ENCODE data around the gene ARHGAP5.

The ARHGAP5 gene

DNA sequence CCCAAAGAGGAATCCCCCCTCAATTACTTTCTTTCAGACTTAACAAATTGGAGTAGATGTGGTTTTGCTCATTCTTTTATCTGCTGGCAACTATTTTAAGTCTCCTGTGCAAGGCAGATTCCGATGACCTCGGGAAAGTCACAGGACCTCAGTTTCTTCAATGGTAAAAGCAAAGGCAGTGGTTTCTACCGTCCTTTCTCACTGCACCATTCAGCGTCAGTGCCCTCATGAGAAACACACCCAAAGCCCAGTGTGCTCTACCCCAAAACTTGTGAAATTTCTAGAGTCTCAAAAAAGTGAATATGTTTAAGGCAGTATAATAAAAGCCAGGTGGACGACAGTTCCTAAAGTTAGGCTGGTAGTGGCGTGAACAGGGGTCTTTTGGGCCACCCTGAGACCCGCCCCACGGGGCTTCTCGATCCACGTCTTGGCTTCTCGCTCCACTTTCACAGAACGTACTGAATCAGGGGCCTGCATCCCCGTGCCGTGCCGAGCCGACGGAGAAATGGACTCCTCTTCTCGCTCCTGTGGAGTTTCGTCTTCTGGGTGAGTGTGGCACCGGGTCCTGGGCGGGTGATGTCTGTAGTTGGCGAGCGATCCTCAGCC is 1.3 kb upstream of the ARHGAP5 start:
- DNase-seq (ENCODE audit: low spot score) = no peak

DNA sequence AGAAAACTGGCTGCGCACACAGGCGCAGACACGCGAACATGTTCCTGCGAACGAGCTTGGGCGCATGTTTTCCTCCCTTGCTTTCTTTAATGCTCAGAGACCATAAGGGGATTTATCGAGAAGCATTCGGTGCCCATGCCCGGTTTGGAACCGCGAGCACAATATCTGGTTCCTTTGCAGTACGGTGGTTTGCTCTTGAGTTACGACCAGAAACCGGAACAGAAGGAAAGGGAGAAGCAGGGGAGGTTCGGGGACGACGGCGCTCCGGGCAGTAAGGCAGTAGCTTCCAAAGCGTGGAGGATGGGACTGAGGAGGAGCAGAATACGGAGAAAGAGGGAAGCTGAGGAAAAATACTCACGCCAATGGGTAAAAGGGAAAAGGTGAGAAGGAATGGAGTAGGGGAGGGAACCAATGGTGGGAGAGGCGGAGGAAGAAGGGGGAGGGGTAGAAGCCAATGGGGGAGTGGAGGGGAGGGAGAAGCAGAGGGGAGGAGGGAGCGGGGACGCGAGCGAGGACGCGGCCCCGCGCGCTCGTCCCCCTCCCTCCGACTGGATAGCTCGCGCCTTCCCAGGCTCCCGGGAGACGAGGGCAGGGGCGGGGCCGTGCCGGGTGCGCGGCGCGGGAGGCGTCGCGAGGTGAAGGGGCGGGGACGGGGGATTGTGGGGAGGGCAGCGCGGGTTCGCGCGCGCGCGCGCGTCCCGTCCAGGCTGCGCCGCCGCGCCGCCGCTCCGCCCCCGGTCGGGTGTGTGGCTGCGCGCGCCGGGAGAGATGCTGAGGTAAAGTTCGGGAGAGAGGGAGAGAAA is 625 bp upstream of the ARHGAP5 start:
- peak; percentile 76 for DNase-seq (ENCODE audit: low spot score)

DNA sequence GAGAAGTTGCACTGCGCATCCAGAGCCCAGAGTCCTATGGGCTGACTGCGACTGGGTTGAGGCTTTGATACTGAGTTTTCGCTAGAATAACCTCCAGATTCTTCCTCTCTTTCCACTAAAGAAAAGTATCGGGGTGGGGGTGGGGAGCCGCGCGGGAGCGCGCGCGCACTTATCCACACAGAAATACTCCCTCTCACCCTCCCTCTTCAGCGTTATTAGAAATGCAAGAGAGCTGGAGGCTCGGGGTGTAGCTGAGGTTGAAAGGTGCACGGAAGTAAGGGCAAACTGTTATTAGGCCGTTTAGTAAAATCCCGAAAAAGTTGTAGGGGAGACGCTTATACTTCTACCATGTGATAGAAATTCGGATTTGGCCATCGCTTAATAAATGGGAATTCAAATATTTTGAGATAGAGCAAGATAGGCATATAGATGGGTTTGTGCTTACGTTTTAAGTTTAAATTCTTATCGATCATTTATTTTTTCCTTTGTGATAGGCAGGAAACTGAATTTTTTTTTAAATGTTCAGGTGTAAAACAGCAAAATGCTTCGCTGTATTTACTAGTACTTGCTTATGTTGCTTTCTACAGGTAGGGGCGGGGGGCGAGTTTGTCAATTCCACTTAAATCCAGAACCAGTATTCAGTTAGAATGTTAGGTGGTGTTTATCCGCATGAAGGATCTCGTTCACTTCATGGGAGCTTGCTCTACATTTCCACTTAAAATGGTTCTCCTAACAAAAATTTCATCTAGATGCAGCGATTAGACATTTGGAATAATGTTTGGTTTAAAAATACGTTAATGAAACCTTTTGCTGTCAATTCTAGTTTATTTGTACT is 1.1 kb downstream of the ARHGAP5 start:
- DNase-seq (ENCODE audit: low spot score) = peak; percentile 44

DNA sequence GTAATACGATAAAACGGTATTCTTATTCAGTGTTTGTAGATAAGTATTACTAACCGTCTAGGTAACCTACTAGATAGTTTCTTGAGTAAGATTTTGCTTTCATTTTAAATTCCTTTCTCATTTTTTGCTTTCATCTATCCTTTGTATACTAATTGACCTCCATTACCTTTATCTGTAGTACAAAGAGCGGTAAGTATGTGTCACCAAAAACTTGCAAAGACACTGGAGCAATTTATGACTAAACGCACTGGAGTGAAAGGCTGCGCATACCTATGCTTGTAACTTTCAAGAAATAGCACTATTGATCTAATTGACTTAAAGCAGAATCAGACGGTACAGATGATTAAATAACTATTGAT is 1.7 kb downstream of the ARHGAP5 start:
- DNase-seq (ENCODE audit: low spot score) = no peak

DNA sequence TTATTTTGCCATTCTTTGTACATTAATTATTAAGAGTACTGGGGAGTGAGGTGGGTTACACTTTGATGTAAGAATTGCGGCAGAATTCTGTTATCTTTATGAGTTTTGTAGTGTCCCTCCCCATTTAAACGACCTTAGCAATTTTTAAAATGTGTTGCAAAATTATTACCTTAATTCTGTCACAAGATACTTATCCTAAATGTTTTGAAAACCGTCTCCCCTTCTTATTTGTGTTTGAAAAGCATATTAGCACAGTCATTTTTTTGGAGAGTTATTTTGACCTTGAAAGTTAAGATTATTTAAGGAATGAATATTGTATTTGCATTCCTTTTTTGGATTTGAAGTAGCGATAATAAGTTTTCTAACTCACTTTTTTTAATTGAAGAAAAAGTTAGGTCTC is 2.2 kb downstream of the ARHGAP5 start:
- no peak for DNase-seq (ENCODE audit: low spot score)

DNA sequence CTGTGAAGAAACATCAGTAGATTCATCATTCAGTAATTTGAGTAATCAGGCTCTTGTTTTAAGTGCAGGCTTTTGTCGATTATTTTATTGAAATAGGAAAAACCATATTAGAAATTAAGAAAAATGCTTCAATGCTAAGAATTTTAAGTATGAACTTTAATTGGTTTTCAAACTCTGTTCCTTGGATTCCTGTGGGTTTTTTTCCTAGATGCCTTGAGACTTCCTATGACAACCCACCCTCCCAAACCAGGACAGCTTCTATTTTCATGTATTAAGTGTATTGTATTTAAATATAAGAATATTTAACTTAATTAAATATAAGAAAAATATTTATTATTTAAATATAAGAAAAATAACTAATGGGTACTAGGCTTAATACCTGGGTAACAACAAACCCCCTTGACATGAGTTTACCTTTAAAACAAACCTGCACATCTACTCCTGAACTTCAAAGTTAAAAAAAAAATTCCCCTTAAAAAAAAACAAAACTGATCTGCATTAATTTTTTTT is 3.0 kb downstream of the ARHGAP5 start:
- no peak for DNase-seq (ENCODE audit: low spot score)

DNA sequence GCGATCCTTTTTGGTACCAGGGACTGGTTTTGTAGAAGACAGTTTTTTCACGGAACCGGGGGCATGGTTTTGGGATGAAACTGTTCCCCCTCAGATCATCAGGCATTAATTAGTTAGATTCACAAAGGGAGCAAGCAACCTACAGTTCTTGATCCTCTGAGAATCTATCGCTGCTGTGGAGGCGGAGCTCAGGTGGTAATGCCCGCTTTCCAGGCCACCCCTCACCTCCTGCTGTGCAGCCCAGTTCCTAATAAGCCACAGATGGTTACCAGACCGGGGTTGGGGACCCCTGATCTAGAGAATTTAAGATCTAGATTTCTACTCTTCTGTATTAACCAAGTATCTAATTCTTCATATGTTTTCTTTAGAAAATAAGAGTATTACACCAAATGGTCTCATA is 4.8 kb downstream of the ARHGAP5 start:
- DNase-seq (ENCODE audit: low spot score) = no peak

DNA sequence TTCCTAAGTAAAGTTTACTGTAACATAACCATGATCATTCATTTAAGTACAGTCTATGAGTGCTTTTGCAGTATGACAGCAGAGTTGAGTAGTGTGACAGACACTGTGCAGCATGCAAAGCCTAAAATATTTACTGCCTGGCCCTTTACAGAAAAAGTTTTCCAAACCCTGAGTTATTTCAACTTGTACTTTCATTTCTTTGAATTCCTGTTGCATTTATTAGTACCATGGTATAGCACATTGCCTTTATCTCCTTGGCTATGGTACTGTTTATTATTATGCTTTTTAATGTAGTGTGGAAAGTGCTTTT is 6.2 kb downstream of the ARHGAP5 start:
- no peak for DNase-seq (ENCODE audit: low spot score)

DNA sequence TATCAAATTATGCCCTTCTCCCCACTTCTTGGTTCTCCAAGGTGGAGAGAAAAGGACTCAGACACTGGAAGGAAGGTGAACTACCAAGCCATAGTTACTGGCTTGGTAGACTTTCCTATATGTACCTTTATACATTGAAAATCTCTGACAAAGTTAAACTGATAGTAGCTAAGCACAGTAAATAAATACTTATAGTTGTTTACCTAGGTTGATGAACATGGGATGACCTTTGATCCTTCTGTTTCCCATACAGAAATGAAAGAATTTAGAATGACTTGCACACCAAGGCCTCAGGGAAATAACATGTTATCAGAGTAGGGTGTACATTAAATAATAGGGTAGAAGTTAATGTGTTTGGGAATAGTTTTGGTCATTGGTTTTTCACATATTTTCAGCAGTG is 6.7 kb downstream of the ARHGAP5 start:
- DNase-seq (ENCODE audit: low spot score) = no peak

DNA sequence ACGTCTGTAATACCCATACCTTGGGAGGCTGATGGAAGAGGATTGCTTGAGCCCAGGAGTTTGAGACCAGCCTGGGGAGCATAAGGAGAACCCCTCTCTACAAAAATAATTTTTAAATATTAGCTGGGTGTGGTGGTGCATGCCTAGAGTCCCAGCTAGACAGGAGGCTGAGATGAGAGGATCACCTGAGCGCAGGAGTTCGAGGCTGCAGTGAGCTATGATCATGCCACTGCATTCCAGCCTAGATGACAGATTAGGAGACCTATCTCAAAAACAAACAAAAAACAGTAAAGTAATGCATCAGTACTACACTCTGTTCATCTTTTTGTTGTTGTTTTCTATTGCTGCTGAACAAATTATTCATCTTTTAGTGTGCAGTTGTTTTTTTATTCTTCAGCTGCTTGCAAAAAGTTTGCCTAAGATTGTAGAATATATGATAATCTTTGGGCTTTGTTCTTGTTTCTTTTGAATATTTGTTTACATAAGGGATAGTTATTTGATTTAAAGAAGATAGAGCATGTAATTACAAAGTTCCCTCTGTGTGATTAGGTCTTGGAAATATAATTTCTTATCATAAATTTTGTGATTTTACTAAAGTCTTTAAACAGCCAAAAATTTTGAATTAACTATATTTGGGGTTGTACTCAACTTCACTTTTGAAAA is 8.2 kb downstream of the ARHGAP5 start:
- no peak for DNase-seq (ENCODE audit: low spot score)

DNA sequence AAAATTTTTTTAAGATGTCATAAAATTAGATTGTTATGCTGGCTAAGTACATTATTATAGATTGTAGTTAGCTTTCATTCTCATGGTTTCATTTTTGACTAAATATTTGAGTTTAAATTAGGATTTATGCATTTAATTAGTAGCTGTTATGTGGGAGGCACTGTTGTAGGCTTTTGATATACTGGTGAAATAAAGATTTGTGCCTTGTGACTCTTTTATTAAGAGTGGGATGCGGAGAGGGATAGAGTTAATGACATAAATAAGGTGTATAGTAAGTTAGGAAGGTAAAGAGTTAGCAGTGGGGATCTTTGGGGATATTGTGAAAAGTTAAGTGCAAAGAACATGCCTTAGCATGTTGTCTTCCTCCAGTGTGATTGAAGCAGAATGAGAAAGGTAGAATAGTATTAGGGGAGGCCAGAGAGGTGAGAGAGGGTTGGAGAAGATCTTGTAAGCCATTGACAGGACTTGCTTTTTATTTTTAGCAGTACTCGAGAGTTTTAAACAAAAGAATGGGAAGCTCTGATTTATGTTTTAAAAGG is 8.8 kb downstream of the ARHGAP5 start:
- DNase-seq (ENCODE audit: low spot score) = no peak

DNA sequence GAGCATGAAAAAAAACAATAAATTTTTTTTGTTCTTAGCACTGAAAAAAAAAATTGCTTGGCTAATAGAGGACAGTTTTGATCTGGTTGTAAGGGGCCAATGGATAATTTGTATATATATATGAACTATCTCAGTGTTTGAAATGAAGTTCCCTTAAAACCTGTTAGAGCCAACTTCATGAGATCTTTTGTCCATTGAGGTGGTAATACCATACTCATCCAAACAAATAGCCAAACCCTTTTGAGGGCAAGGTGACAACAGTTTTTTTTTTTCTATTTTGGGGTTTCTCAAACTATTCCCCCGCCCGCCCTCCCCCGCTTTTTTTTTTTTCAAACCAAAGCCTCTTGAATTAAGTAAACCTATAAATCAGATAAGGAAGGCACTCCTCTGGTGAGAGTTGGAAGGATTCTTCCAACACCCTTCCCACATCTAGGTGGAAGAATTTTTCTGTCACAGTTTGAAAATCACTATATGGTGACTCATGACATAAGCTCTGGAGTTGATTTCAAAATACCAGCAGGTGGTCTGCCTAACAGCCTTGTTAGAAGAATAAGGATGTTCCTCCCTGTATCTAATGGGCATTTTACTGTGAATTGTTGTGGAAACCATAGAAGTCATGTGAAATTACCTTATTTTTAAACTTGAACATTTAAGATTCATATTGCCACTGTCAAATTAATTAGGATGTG is 10.2 kb downstream of the ARHGAP5 start:
- DNase-seq (ENCODE audit: low spot score) = no peak

DNA sequence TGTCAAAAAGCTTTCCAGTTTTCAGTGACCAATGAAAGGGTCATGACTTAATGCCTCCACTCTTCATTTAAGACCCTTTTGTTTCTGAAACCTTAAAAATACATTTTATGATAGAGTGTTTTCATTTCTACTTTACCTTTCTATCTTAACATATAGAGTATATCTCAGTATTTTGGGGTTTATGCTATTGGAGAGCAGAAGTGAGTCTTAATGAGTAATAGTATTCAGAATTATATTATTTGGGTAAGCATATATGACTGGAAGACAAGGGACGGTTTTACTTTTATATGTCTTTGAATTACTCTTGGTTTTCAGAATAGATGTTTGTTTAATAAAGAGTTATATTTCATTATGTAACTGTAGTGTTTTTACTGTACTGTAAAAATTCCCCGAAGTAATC is 10.8 kb downstream of the ARHGAP5 start:
- no peak for DNase-seq (ENCODE audit: low spot score)

DNA sequence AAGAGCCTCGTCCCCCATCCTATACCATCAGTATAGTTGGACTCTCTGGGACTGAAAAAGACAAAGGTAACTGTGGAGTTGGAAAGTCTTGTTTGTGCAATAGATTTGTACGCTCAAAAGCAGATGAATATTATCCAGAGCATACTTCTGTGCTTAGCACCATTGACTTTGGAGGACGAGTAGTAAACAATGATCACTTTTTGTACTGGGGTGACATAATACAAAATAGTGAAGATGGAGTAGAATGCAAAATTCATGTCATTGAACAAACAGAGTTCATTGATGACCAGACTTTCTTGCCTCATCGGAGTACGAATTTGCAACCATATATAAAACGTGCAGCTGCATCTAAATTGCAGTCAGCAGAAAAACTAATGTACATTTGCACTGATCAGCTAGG is 13.6 kb downstream of the ARHGAP5 start:
- no peak for DNase-seq (ENCODE audit: low spot score)

DNA sequence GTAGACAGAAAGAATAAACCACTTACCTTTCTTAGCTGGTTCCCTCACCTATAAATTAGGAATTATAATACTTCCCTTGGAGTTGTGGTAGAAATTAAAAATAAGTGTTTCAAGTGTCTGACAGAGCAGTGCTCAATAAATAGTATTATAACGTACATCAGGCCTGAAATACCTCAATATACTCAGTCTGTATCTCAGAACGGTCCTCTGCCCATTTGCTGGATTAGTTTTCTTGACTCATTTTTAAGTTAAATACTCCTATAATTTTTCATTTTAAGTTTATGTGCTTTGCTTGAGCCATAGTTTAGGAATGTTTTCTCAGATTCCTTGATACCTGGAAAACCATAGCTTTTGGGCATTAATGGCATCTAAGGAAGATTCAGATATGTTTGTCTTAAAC is 22.4 kb downstream of the ARHGAP5 start:
- no peak for DNase-seq (ENCODE audit: low spot score)

DNA sequence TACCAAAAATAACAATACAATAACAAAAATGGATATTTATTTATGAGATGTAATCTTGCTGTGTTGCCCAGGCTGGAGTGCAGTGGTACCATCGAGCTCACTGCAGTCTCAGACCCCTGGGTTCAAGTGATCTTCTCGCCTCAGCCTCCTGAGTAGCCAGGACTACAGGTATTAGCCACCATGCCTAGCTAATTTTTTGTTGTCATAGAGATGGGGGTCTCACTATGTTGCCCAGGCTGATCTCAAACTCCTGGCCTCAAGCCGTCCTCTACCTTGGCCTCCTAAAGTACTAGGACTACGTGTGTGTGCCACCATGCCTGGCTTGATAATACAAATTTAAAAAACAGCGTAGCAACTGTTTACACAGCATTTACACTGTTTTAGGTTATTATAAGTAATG is 23.1 kb downstream of the ARHGAP5 start:
- no peak for DNase-seq (ENCODE audit: low spot score)

DNA sequence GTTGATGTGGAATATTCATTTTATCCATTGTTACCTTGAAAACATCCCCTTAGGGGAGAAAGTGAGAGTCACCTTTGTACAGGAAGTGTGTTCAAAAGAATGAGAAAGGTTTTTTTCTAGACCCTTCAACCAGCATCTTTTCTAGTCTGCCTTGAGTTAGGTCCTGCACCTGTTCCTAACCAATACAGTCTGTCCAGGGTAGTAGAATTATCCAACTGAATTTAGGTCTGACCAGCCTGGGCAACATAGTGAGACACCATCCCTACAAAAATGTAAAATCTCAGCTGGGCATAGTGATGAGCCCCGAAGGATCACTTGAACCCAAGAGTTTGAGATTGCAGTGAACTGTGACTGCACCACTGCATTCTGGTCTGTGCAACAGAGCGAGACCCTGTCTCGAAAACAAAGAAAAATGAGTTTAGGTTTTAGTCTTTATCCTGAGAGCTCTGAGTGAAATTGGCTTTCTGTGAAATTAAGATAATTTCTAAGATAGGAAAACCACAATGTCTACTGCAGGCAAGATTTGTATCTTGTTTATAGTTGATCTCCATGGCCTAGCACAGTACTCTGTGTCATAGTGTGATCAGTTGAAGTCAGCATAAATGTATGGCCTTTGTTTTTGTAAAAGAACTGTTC is 25.2 kb downstream of the ARHGAP5 start:
- DNase-seq (ENCODE audit: low spot score) = peak; percentile 19

DNA sequence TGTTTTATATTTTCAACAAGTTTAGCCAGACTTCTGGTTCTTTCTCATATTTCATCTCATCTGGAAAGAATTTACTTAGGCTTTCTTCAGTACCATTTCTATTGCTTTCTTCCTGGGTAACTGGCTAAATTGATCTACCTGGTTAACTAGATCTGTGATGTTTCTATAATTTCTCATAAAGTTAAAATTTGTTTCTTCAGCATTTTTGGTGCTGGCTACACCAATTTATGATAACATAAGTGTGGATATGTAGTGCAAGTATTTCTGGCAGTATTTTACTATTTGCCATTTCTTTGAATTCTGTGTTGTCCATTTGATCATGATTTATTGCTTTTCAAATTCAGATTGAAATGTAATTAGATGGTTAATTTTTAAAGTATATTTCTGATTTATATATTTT is 25.9 kb downstream of the ARHGAP5 start:
- DNase-seq (ENCODE audit: low spot score) = no peak

DNA sequence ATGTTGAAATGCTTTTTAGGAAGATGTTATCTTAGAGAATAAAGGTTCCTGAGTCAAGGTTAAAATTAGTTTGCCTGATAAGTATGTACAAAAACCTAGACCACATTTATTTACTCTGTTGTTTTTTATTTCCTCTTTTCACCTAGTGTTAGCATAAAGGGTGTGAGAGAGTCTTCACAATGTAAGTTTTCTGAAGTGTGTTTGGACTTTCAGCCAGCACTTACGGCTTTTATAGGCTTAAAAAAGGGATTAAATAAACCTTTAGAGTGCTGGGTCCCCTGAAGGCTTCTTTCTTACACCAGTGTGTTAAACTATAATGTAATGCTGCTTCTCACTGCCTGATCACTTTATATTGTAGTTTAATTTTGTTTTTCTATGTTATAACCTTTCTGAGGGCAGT is 27.2 kb downstream of the ARHGAP5 start:
- DNase-seq (ENCODE audit: low spot score) = no peak

DNA sequence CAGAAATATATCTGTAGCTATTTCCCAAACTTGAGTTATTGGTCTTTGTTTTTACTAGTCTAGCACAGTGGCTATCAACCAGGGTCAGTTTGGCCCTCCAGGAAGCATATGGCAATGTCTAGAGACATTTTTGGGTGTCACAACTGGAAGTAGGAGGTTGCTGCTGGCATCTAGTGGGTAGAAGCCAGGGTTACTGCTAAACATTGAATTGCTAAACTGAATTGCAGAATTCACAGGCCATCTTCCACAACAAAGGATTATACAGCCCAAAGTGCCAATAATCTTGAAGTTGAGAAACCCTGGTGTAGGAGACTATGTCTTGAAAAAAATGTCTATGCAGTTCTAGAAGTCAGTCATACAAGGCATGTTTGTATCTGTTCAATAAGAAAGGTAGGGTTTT is 27.7 kb downstream of the ARHGAP5 start:
- no peak for DNase-seq (ENCODE audit: low spot score)
